ENCODE measurements around the gene NEDD9.

Gene NEDD9

GRCh38 chr6:11229655-11230046, 2.8 kb downstream of the NEDD9 start:
- peak overlapping the region; percentile 65 for H3K27ac ChIP-seq
- no peaks in the 10 kb centered on the region for H3K9me3 ChIP-seq (ENCODE audit: control insufficient read depth, low read length)
- H3K79me2 ChIP-seq: peaks cover 22% of the 10 kb centered on the region
- peak overlapping the region; percentile 78 for H3K4me3 ChIP-seq (ENCODE audit: low read depth, low read length)
- peak overlapping the region; percentile 45 for H3K4me2 ChIP-seq (ENCODE audit: low read length)
- no peak overlapping the region for H3K9ac ChIP-seq
- TF ChIP-seq CTCF (IDR thresholded peaks at IDR 0.05): no peak
- H2AFZ ChIP-seq: no peak overlapping the region
- H3K4me1 ChIP-seq: peaks cover 27% of the 10 kb centered on the region
- H3K36me3 ChIP-seq (ENCODE audit: control insufficient read depth, insufficient read depth, low read length): no peaks in the 10 kb centered on the region
- H3K27me3 ChIP-seq (ENCODE audit: control insufficient read depth, insufficient read depth, low read length): no peaks in the 10 kb centered on the region

GRCh38 chr6:11228935-11229654, 3.4 kb downstream of the NEDD9 start:
- Histone ChIP-seq H3K36me3 (ENCODE audit: control insufficient read depth, insufficient read depth, low read length) (no peaks in the 10 kb centered on the region), H3K4me2 (ENCODE audit: low read length) (peak overlapping the region; percentile 45), H3K9ac (no peak overlapping the region), H3K79me2 (peaks cover 26% of the 10 kb centered on the region), H2AFZ (no peak overlapping the region), H3K4me1 (peaks cover 23% of the 10 kb centered on the region), H3K27me3 (ENCODE audit: control insufficient read depth, insufficient read depth, low read length) (no peaks in the 10 kb centered on the region), H3K27ac (peak overlapping the region; percentile 65), H3K9me3 (ENCODE audit: control insufficient read depth, low read length) (no peaks in the 10 kb centered on the region), H3K4me3 (ENCODE audit: low read depth, low read length) (peak overlapping the region; percentile 78)
- TF ChIP-seq CTCF (IDR thresholded peaks at IDR 0.05): no peak

- Histone ChIP-seq H3K27ac (no peak overlapping the region), H3K4me1 (peaks cover 19% of the 10 kb centered on the region), H3K36me3 (ENCODE audit: control insufficient read depth, insufficient read depth, low read length) (no peaks in the 10 kb centered on the region), H3K79me2 (peaks cover 28% of the 10 kb centered on the region), H2AFZ (no peak overlapping the region), H3K4me2 (ENCODE audit: low read length) (no peak overlapping the region), H3K9me3 (ENCODE audit: control insufficient read depth, low read length) (no peaks in the 10 kb centered on the region), H3K27me3 (ENCODE audit: control insufficient read depth, insufficient read depth, low read length) (no peaks in the 10 kb centered on the region), H3K9ac (no peak overlapping the region), H3K4me3 (ENCODE audit: low read depth, low read length) (no peak overlapping the region)
- TF ChIP-seq CTCF (IDR thresholded peaks at IDR 0.05): no peak
Observed at GRCh38 chr6:11227698-11228097, 4.8 kb downstream of the NEDD9 start.

GRCh38 chr6:11226005-11226404, 6.5 kb downstream of the NEDD9 start:
- no peak for TF ChIP-seq CTCF (IDR thresholded peaks at IDR 0.05)
- peaks cover 26% of the 10 kb centered on the region for H3K4me1 ChIP-seq
- no peak overlapping the region for H3K4me3 ChIP-seq (ENCODE audit: low read depth, low read length)
- no peak overlapping the region for H3K9ac ChIP-seq
- H3K27me3 ChIP-seq (ENCODE audit: control insufficient read depth, insufficient read depth, low read length): no peaks in the 10 kb centered on the region
- no peaks in the 10 kb centered on the region for H3K36me3 ChIP-seq (ENCODE audit: control insufficient read depth, insufficient read depth, low read length)
- H3K79me2 ChIP-seq: peaks cover 28% of the 10 kb centered on the region
- no peaks in the 10 kb centered on the region for H3K9me3 ChIP-seq (ENCODE audit: control insufficient read depth, low read length)
- no peak overlapping the region for H3K4me2 ChIP-seq (ENCODE audit: low read length)
- no peak overlapping the region for H2AFZ ChIP-seq
- H3K27ac ChIP-seq: no peak overlapping the region

- H3K27ac ChIP-seq: no peak overlapping the region
- H3K9me3 ChIP-seq (ENCODE audit: control insufficient read depth, low read length): no peaks in the 10 kb centered on the region
- no peak overlapping the region for H2AFZ ChIP-seq
- no peak overlapping the region for H3K4me3 ChIP-seq (ENCODE audit: low read depth, low read length)
- H3K36me3 ChIP-seq (ENCODE audit: control insufficient read depth, insufficient read depth, low read length): no peaks in the 10 kb centered on the region
- H3K4me2 ChIP-seq (ENCODE audit: low read length): no peak overlapping the region
- peaks cover 23% of the 10 kb centered on the region for H3K4me1 ChIP-seq
- peaks cover 28% of the 10 kb centered on the region for H3K79me2 ChIP-seq
- no peaks in the 10 kb centered on the region for H3K27me3 ChIP-seq (ENCODE audit: control insufficient read depth, insufficient read depth, low read length)
- H3K9ac ChIP-seq: no peak overlapping the region
- TF ChIP-seq CTCF (IDR thresholded peaks at IDR 0.05): no peak
Observed at GRCh38 chr6:11224966-11225463, 7.5 kb downstream of the NEDD9 start.

Data from parathyroid adenoma (tissue), 2 donors.